ENCODE data around the gene ABAT.

DNA sequence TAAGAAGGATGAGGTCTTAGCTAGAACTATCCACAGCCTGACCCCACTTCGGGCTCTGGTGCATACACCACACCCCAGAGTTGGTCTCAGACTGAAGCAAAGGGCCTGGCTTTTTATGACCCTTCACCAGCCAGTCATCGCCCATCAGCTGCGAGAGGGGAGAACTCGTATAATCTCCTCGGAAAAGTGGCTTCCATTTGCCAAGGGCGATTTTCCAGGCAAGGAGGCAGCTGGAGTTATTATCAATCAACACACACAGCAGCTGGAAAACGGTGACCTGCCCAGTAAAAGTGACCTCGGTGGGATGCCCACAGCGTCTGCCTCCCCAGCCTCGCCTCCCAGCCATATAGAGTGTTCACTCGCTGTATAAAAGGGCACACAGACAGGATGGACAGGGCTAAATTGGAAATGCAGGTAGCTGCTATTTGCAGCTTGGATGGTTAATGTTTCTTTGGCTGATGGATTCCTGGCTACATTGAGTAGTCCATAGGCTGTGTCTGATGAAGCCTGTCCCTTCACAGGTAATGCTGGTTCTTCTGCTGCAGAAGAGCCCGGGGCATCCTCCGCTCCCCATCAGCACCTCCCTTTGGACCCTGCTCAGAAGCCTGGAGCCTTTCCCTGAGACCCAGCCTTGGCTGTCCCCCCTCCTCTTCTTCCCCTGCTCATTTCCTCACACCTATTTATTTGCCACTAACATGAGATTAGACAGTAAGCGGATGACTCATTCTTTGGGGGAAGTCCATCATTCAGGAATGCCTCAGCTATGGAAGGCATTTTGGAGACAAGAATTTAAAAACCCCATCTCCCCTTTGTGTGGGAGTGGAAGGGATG lies 77.3 kb downstream of the ABAT start:
- TF ChIP-seq, protein P1, sequence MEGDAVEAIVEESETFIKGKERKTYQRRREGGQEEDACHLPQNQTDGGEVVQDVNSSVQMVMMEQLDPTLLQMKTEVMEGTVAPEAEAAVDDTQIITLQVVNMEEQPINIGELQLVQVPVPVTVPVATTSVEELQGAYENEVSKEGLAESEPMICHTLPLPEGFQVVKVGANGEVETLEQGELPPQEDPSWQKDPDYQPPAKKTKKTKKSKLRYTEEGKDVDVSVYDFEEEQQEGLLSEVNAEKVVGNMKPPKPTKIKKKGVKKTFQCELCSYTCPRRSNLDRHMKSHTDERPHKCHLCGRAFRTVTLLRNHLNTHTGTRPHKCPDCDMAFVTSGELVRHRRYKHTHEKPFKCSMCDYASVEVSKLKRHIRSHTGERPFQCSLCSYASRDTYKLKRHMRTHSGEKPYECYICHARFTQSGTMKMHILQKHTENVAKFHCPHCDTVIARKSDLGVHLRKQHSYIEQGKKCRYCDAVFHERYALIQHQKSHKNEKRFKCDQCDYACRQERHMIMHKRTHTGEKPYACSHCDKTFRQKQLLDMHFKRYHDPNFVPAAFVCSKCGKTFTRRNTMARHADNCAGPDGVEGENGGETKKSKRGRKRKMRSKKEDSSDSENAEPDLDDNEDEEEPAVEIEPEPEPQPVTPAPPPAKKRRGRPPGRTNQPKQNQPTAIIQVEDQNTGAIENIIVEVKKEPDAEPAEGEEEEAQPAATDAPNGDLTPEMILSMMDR (IDR thresholded peaks at IDR 0.05), result no peak
- no peak for TF ChIP-seq POLR2A (IDR thresholded peaks at IDR 0.05)

Data from ovary (tissue), 3 donors.